SU-DHL-6 (cell line): ENCODE results near the gene DIS3L2.
"Not testable (repeated sequence)": the region's sequence is repeated elsewhere in the genome, so short reads cannot be mapped to it uniquely, and the experiment has no call there.

Experiments
- H2AFZ ChIP-seq: fragments of 200-600 bp; sonication (generic); 2 replicates; pipeline ENCODE4 v1.6.1; 2014; ENCODE audit warnings: low read depth, mild to moderate bottlenecking, moderate library complexity, mixed read lengths, antibody characterized with exemption, low read length; ENCODE audit not compliant: severe bottlenecking
- H3F3A ChIP-seq: fragments of 200-600 bp; shearing (Covaris generic); 2 replicates; pipeline ENCODE4 v1.6.0; 2016; ENCODE audit warnings: antibody characterized with exemption, mild to moderate bottlenecking; ENCODE audit not compliant: insufficient read depth
- H3K27ac ChIP-seq: fragments of 200-600 bp; sonication (generic); 2 replicates; pipeline ENCODE4 v1.5.1; 2016; ENCODE audit warnings: low read depth, mild to moderate bottlenecking, low read length, moderate library complexity, mixed read lengths
- H3K27me3 ChIP-seq: fragments of 200-600 bp; sonication (generic), shearing (Covaris generic); 2 replicates; pipeline ENCODE4 v1.6.0; 2014; ENCODE audit warnings: mild to moderate bottlenecking, low read length
- H3K36me3 ChIP-seq: fragments of 200-600 bp; sonication (generic); 2 replicates; pipeline ENCODE4 v1.6.1; 2014; ENCODE audit warnings: mild to moderate bottlenecking, low read length, mixed read lengths
- H3K4me2 ChIP-seq: fragments of 300-600, 200-600 bp; shearing (Covaris generic), sonication (generic); 2 replicates; pipeline ENCODE4 v1.6.0; 2014; ENCODE audit warnings: low read length, low read depth, mild to moderate bottlenecking; ENCODE audit not compliant: poor library complexity, severe bottlenecking
- H3K4me3 ChIP-seq: fragments of 200-600 bp; sonication (generic); 2 replicates; pipeline ENCODE4 v1.5.1; 2014; ENCODE audit warnings: antibody characterized with exemption, low read length, mild to moderate bottlenecking, mixed read lengths; ENCODE audit not compliant: insufficient read depth, poor library complexity, severe bottlenecking
- H3K79me2 ChIP-seq: fragments of 200-600 bp; sonication (generic); 2 replicates; pipeline ENCODE4 v1.6.1; 2014; ENCODE audit warnings: mild to moderate bottlenecking, low read length, moderate library complexity; ENCODE audit not compliant: insufficient read depth
- H3K9ac ChIP-seq: fragments of 200-600 bp; sonication (generic); 2 replicates; pipeline ENCODE4 v1.7.0; 2014; ENCODE audit warnings: mild to moderate bottlenecking, low read length
- H3K9me2 ChIP-seq: fragments of 200-600 bp; sonication (generic); replicated peaks from 2 replicates; pipeline ENCODE4 v1.6.1; 2014; ENCODE audit warnings: low read length; ENCODE audit not compliant: insufficient read depth
- H3K9me3 ChIP-seq: fragments of 200-600 bp; sonication (generic); 2 replicates; pipeline ENCODE4 v1.6.1; 2014; ENCODE audit warnings: low read length, mixed read lengths; ENCODE audit not compliant: insufficient read depth
- H4K20me1 ChIP-seq: fragments of 200-600 bp; sonication (generic); 2 replicates; pipeline ENCODE4 v1.6.1; 2014; ENCODE audit warnings: low read depth, mild to moderate bottlenecking, antibody characterized with exemption, low read length, moderate library complexity, mixed read lengths
- EZH2phosphoT487 ChIP-seq: fragments of 200-600 bp; sonication (generic), shearing (Covaris generic); conservative IDR thresholded peaks from 2 replicates; pipeline ENCODE4 v1.6.1; 2018; ENCODE audit warnings: mild to moderate bottlenecking, antibody characterized with exemption, low read length, moderate library complexity, mixed read lengths
- TF ChIP-seq, protein P1 (sequence below): fragments of 200-600 bp; sonication (generic); IDR thresholded peaks from one replicate; pipeline ENCODE4 v1.5.1; 2017; ENCODE audit warnings: antibody characterized with exemption, mild to moderate bottlenecking, low read length, moderate library complexity; ENCODE audit not compliant: insufficient read depth, poor library complexity, severe bottlenecking

Gene DIS3L2

GRCh38 chr2:232028631-232029030, 67.1 kb downstream of the DIS3L2 start:
- Histone ChIP-seq H3K4me3 (no peak overlapping the region), H3K36me3 (peaks cover 9% of the 10 kb centered on the region; the same call in 1 of the 2 replicates), H4K20me1 (no peaks in the 10 kb centered on the region), H2AFZ (no peak overlapping the region), H3K27me3 (no peaks in the 10 kb centered on the region), H3F3A (no peaks in the 10 kb centered on the region), H3K9me2 (no peaks in the 10 kb centered on the region), H3K9me3 (no peaks in the 10 kb centered on the region), H3K79me2 (no peaks in the 10 kb centered on the region), H3K4me2 (no peak overlapping the region), H3K27ac (no peak overlapping the region), H3K9ac (no peak overlapping the region)
- no peak for TF ChIP-seq EZH2phosphoT487
- TF ChIP-seq, protein P1, sequence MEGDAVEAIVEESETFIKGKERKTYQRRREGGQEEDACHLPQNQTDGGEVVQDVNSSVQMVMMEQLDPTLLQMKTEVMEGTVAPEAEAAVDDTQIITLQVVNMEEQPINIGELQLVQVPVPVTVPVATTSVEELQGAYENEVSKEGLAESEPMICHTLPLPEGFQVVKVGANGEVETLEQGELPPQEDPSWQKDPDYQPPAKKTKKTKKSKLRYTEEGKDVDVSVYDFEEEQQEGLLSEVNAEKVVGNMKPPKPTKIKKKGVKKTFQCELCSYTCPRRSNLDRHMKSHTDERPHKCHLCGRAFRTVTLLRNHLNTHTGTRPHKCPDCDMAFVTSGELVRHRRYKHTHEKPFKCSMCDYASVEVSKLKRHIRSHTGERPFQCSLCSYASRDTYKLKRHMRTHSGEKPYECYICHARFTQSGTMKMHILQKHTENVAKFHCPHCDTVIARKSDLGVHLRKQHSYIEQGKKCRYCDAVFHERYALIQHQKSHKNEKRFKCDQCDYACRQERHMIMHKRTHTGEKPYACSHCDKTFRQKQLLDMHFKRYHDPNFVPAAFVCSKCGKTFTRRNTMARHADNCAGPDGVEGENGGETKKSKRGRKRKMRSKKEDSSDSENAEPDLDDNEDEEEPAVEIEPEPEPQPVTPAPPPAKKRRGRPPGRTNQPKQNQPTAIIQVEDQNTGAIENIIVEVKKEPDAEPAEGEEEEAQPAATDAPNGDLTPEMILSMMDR = no peak

- H3K9ac ChIP-seq = no peak overlapping the region
- H3K4me2 ChIP-seq = no peak overlapping the region
- H3K27ac ChIP-seq = no peak overlapping the region
- H2AFZ ChIP-seq = no peak overlapping the region
- H3K79me2 ChIP-seq = no peaks in the 10 kb centered on the region
- no peaks in the 10 kb centered on the region for H3K9me2 ChIP-seq
- no peaks in the 10 kb centered on the region for H3F3A ChIP-seq
- no peaks in the 10 kb centered on the region for H4K20me1 ChIP-seq
- no peak overlapping the region for H3K4me3 ChIP-seq
- no peaks in the 10 kb centered on the region for H3K9me3 ChIP-seq
- no peak for TF ChIP-seq EZH2phosphoT487
- TF ChIP-seq, protein P1 = no peak
- H3K36me3 ChIP-seq = peaks cover 7% of the 10 kb centered on the region; the same call in 1 of the 2 replicates
- no peaks in the 10 kb centered on the region for H3K27me3 ChIP-seq
Measured at GRCh38 chr2:232029346-232029745, 67.8 kb downstream of the DIS3L2 start.

GRCh38 chr2:232030229-232030628, 68.7 kb downstream of the DIS3L2 start:
- Histone ChIP-seq H3F3A (no peaks in the 10 kb centered on the region), H3K4me3 (no peak overlapping the region), H2AFZ (no peak overlapping the region), H3K27ac (no peak overlapping the region), H4K20me1 (no peaks in the 10 kb centered on the region), H3K79me2 (no peaks in the 10 kb centered on the region), H3K9me2 (no peaks in the 10 kb centered on the region), H3K9me3 (no peaks in the 10 kb centered on the region), H3K36me3 (peaks cover 5% of the 10 kb centered on the region; the same call in 1 of the 2 replicates), H3K4me2 (no peak overlapping the region), H3K27me3 (no peaks in the 10 kb centered on the region), H3K9ac (no peak overlapping the region)
- TF ChIP-seq, protein P1 = no peak
- TF ChIP-seq EZH2phosphoT487 = no peak

GRCh38 chr2:232035292-232035691, 73.8 kb downstream of the DIS3L2 start:
- H3K36me3 ChIP-seq, H3K9me2 ChIP-seq: not testable (repeated sequence)

DNA sequence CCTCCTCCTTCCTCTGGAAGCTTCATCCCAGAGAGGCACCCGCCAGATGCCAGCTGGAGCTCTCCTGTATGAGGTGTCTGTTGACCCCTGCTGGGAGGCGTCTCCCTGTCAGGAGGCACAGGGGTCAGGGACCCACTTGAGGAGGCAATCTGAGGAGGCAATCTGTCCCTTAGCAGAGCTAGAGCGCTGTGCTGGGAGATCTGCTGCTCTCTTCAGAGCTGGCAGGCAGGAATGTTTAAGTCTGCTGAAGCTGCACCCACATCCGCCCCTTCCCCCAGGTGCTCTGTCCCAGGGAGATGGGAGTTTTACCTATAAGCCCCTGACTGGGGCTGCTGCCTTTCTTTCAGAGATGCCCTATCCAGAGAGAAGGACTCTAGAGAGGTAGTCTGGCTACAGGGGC, 75.4 kb downstream of the DIS3L2 start:
- H3K27me3 ChIP-seq, H3K27ac ChIP-seq, H3K9me2 ChIP-seq, H3K4me3 ChIP-seq, H3K9me3 ChIP-seq, H2AFZ ChIP-seq, H3K4me2 ChIP-seq, H3K36me3 ChIP-seq, H3K79me2 ChIP-seq, H3F3A ChIP-seq, H4K20me1 ChIP-seq, H3K9ac ChIP-seq: not testable (repeated sequence)

More at GRCh38 chr2:232035292-232035691, 73.8 kb downstream of the DIS3L2 start:
- H3K9ac ChIP-seq, H3K27me3 ChIP-seq, H4K20me1 ChIP-seq, H3K27ac ChIP-seq, H2AFZ ChIP-seq, H3F3A ChIP-seq, H3K4me2 ChIP-seq, H3K4me3 ChIP-seq, H3K9me3 ChIP-seq, H3K79me2 ChIP-seq: not testable (repeated sequence)
